A549 (cell line): ENCODE results near the gene MKNK1. TPM values are rescaled to one million over a fixed set of nuclear protein-coding genes. Genes with fewer than 3 reads are reported as not detected.

Experiments
- ATAC-seq, 2 experiments: fragments of 200-7000 bp in 1 of 2; fragments of >200 bp in 1 of 2; cut with Nextera tagmentation in 1 of 2; cut with Tn5 transposase in 1 of 2; 3 replicates each; pipeline versions ENCODE4 v1.8.0 to v1.9.1; 2018 to 2020; ENCODE audit warnings: mild to moderate bottlenecking in 1 of 2, moderate library complexity in 1 of 2
- CTCF ChIA-PET: fragments of 300-600 bp; sonication (Branson Sonifier 250); formaldehyde crosslinking; extraction: SDS; loops from one replicate; lab custom pipeline; 2021; ENCODE audit warnings: antibody characterized with exemption, inconsistent platforms; lab: Yijun Ruan, JAX
- POLR2A ChIA-PET: fragments of 350-600 bp; formaldehyde crosslinking; extraction: SDS; loops from one replicate; lab custom pipeline; 2021; ENCODE audit warnings: antibody characterized with exemption, inconsistent platforms; lab: Yijun Ruan, JAX
- DNase-seq, 2 experiments: peaks; one replicate each; pipeline versions ENCODE4 v3.0.0 to v3.0.0-alpha.2; 2011 to 2016; ENCODE audit warnings: low read depth in 1 of 2, low spot score in 1 of 2
- FAIRE-seq: peaks from 2 replicates; lab custom pipeline; 2011; peaks lifted over from hg19 to GRCh38; lab: Jason Lieb, UNC
- H3K27ac ChIP-seq, 2 experiments: fragments of >200 bp; sonication (Bioruptor Twin); formaldehyde crosslinking; 3 replicates each; pipeline ENCODE4 v1.5.1; 2016 to 2017
- H3K4me1 ChIP-seq: fragments of >200 bp; sonication (Bioruptor Twin); formaldehyde crosslinking; 3 replicates; pipeline ENCODE4 v1.6.1; 2016
- H3K4me2 ChIP-seq: fragments of >200 bp; sonication (Bioruptor Twin); formaldehyde crosslinking; 3 replicates; pipeline ENCODE4 v1.6.1; 2016
- H3K4me3 ChIP-seq: fragments of >200 bp; sonication (Bioruptor Twin); formaldehyde crosslinking; 3 replicates; pipeline ENCODE4 v1.5.1; 2016
- H3K9me3 ChIP-seq: fragments of >200 bp; sonication (Bioruptor Twin); formaldehyde crosslinking; 3 replicates; pipeline ENCODE4 v1.6.1; 2016
- BHLHE40 ChIP-seq: IDR thresholded peaks from 2 replicates; pipeline ENCODE4 v1.6.1; 2012; ENCODE audit warnings: low read depth, low read length, inconsistent platforms
- CHD2 ChIP-seq: fragments of 150-350 bp; IDR thresholded peaks from 2 replicates; pipeline ENCODE4 v1.6.1; 2014; ENCODE audit warnings: low read length; ENCODE audit not compliant: partially characterized antibody
- ELK1 ChIP-seq: fragments of 150-350 bp; IDR thresholded peaks from 2 replicates; pipeline ENCODE4 v1.6.1; 2014; ENCODE audit warnings: low read depth, mild to moderate bottlenecking, low read length
- EP300 ChIP-seq, 2 experiments: fragments of >200 bp; sonication (Bioruptor Twin); formaldehyde crosslinking; IDR thresholded peaks; 2 replicates in 1 of 2; 3 replicates in 1 of 2; pipeline ENCODE4 v1.6.1; 2016 to 2017
- ESRRA ChIP-seq: fragments of 150-350 bp; IDR thresholded peaks from 2 replicates; pipeline ENCODE4 v1.6.1; 2014; ENCODE audit warnings: mild to moderate bottlenecking, low read length, borderline replicate concordance
- GATA3 ChIP-seq: IDR thresholded peaks from 2 replicates; pipeline ENCODE4 v1.6.1; 2012; ENCODE audit warnings: borderline replicate concordance
- HDAC2 ChIP-seq: fragments of 200-600 bp; sonication (generic); IDR thresholded peaks from 2 replicates; pipeline ENCODE4 v1.6.1; 2016
- HEYL ChIP-seq: fragments of 250-450 bp; sonication (Bioruptor Pico); IDR thresholded peaks from 2 replicates; pipeline ENCODE4 v1.8.0; 2021; ENCODE audit warnings: mild to moderate bottlenecking, moderate library complexity
- HOXA7 ChIP-seq: fragments of 250-450 bp; sonication (Bioruptor Pico); IDR thresholded peaks from 2 replicates; pipeline ENCODE4 v1.5.0; 2020; ENCODE audit warnings: mild to moderate bottlenecking, moderate library complexity
- HOXB5 ChIP-seq: fragments of 250-450 bp; sonication (Bioruptor Pico); IDR thresholded peaks from 2 replicates; pipeline ENCODE4 v1.5.0; 2020; ENCODE audit warnings: mild to moderate bottlenecking, moderate library complexity
- MYC ChIP-seq: IDR thresholded peaks from 2 replicates; pipeline ENCODE4 v1.6.1; 2012; ENCODE audit warnings: mild to moderate bottlenecking, inconsistent platforms, low read length, improper control_type of control experiment, borderline replicate concordance
- NFE2L2 ChIP-seq: fragments of 150-350 bp; conservative IDR thresholded peaks from 2 replicates; pipeline ENCODE4 v1.6.1; 2014; ENCODE audit warnings: low read length
- NR3C1 ChIP-seq: fragments of >200 bp; sonication (Bioruptor Twin); formaldehyde crosslinking; IDR thresholded peaks from 3 replicates; pipeline ENCODE4 v1.6.1; 2017
- PBX3 ChIP-seq: IDR thresholded peaks from 2 replicates; pipeline ENCODE4 v1.6.1; 2012
- PHF8 ChIP-seq: fragments of 200-600 bp; sonication (generic); IDR thresholded peaks from 2 replicates; pipeline ENCODE4 v1.6.1; 2016; ENCODE audit warnings: low read depth, mild to moderate bottlenecking, antibody characterized with exemption, moderate library complexity, borderline replicate concordance
- POLR2A ChIP-seq: IDR thresholded peaks from 2 replicates; pipeline ENCODE4 v1.6.1; 2012; ENCODE audit warnings: mild to moderate bottlenecking, low read length
- RCOR1 ChIP-seq: fragments of 150-350 bp; IDR thresholded peaks from 2 replicates; pipeline ENCODE4 v1.6.1; 2014; ENCODE audit warnings: antibody characterized with exemption, low read length, low read depth
- RNF2 ChIP-seq: fragments of 200-600 bp; sonication (generic); IDR thresholded peaks from 2 replicates; pipeline ENCODE4 v1.6.1; 2016; ENCODE audit warnings: low read depth, mild to moderate bottlenecking, antibody characterized with exemption, moderate library complexity, borderline replicate concordance
- SMC3 ChIP-seq: fragments of >200 bp; sonication (Bioruptor Twin); formaldehyde crosslinking; IDR thresholded peaks from 3 replicates; pipeline ENCODE4 v1.6.1; 2018; ENCODE audit warnings: inconsistent platforms
- TP53 ChIP-seq: fragments of 250-450 bp; sonication (Bioruptor Pico); IDR thresholded peaks from 2 replicates; pipeline ENCODE4 v1.5.0; 2021; ENCODE audit warnings: mild to moderate bottlenecking, moderate library complexity
- USF2 ChIP-seq: fragments of 450-650 bp; IDR thresholded peaks from 2 replicates; pipeline ENCODE4 v1.6.1; 2014; ENCODE audit warnings: antibody characterized with exemption
- ZC3H11A ChIP-seq: fragments of 450-650 bp; IDR thresholded peaks from 2 replicates; pipeline ENCODE4 v1.6.1; 2014; ENCODE audit warnings: antibody characterized with exemption, mild to moderate bottlenecking
- WGBS: methylation state at CpG from one replicate; pipeline ENCODE4 v1.1.6; 2017; ENCODE audit errors: missing lambda C conversion rate; 5-methylcytosine and 5-hydroxymethylcytosine counted together
- polyA plus RNA-seq, 4 experiments: library from polyadenylated mRNA; depleted of rRNA in 3 of 4; stranded (reverse); fragments of >200 nt; fragmentation: RNase III in 1 of 4; extraction: RNeasy Plus Mini Kit Qiagen cat#74134 plus additional on column Dnase treatment in 1 of 4; gene quantifications; 2 replicates in 3 of 4; 3 replicates in 1 of 4; pipeline ENCODE4 v1.2.3, GENCODE V29; 2011 to 2017

Gene MKNK1
- polyA plus RNA-seq, 2 of the 4 experiments (the other 2 are of a cell fraction): 20.8 to 28.4 TPM

GRCh38 chr1:46513536-46513935 is 90.5 kb downstream of the MKNK1 start:
- peaks cover 28% of the 10 kb centered on the region for H3K4me1 ChIP-seq
- 79% methylated on average over 5 of the region's 5 CpGs for WGBS
- no peak for FAIRE-seq
- no peak overlapping the region for H3K4me2 ChIP-seq
- no peak for ATAC-seq
- CTCF ChIA-PET: interaction anchor here (0.6 to 1.9 kb wide), 8 partner anchors 10 to 111 kb away, joined by 3 to 7 read pairs (median 4); no protein-coding TSS in a partner anchor
- POLR2A ChIA-PET: no interaction called here
- no peaks in the 10 kb centered on the region for H3K9me3 ChIP-seq
- no peak for TF ChIP-seq RCOR1
- no peak for TF ChIP-seq CHD2
- no peak for TF ChIP-seq ELK1
- no peak for TF ChIP-seq PHF8
- H3K27ac ChIP-seq: 0 out of 6 replicates have a peak overlapping the region, but pooled peaks of 1 of the 2 experiments have one; percentile 1
- H3K4me3 ChIP-seq: no peak overlapping the region
- DNase-seq: no peak

- 88% methylated on average over 6 of the region's 6 CpGs for WGBS
Observed at GRCh38 chr1:46512792-46513190, 91.3 kb downstream of the MKNK1 start.

GRCh38 chr1:46512135-46512791 is 91.8 kb downstream of the MKNK1 start:
- DNase-seq (no peak), FAIRE-seq (no peak), ATAC-seq (no peak)
- Histone ChIP-seq H3K4me3 (no peak overlapping the region), H3K9me3 (no peaks in the 10 kb centered on the region), H3K27ac (no peak overlapping the region), H3K4me2 (no peak overlapping the region), H3K4me1 (peaks cover 18% of the 10 kb centered on the region)
- POLR2A ChIA-PET: no interaction called here
- WGBS: 84% methylated on average over 10 of the region's 23 CpGs
- TF ChIP-seq EP300 (IDR thresholded peaks at IDR 0.05) (no peak), NFE2L2 (no peak), HOXB5 (CRISPR knock-in tag) (no peak), MYC (no peak), HDAC2 (no peak), POLR2A (no peak), GATA3 (no peak), NR3C1 (no peak), BHLHE40 (no peak), USF2 (no peak), ESRRA (no peak), HEYL (no peak), HOXA7 (no peak), RNF2 (no peak)
- CTCF ChIA-PET: interaction anchor here (0.9 to 2.5 kb wide), 5 partner anchors 15 to 35 kb away, joined by 3 to 7 read pairs (median 6); no protein-coding TSS in a partner anchor

More at GRCh38 chr1:46512792-46513190, 91.3 kb downstream of the MKNK1 start:
- FAIRE-seq: no peak
- CTCF ChIA-PET: interaction anchor here (0.8 to 1.9 kb wide), 4 partner anchors 14 to 35 kb away, joined by 3 to 7 read pairs (median 5); no protein-coding TSS in a partner anchor
- POLR2A ChIA-PET: no interaction called here
- H3K4me3 ChIP-seq: no peak overlapping the region
- no peak overlapping the region for H3K27ac ChIP-seq
- DNase-seq: no peak
- no peak for TF ChIP-seq SMC3
- no peak for TF ChIP-seq PBX3
- TF ChIP-seq ZC3H11A: no peak
- no peak for TF ChIP-seq TP53 (CRISPR knock-in tag)
- TF ChIP-seq NFE2L2: no peak
- TF ChIP-seq RNF2: no peak
- TF ChIP-seq, all 56 proteins: peak for 0
- ATAC-seq: no peak
- no peaks in the 10 kb centered on the region for H3K9me3 ChIP-seq
- peaks cover 23% of the 10 kb centered on the region for H3K4me1 ChIP-seq
- no peak overlapping the region for H3K4me2 ChIP-seq
